ENCODE measurements around the gene SIGLEC1.

DNA sequence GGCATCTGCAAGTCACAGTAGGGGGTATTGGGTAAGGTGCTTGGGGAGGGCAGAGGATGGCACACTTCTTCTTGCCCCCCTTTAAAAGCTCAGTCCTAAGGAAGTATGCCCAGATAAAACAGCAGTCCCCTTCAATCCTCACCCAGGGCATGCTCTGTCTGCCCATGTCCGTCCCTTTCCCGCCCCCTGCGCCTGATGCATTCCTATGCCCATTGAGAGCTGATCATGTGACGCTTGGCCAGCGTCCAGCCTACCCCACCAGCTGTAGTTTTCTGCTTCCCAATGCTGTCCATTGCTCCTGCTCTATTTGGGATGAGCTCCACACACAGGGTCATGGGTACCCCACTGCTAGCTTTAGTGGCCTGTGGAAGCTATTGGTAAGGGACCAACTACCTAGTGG is 8.3 kb downstream of the SIGLEC1 start:
- TF ChIP-seq EZH2 (IDR thresholded peaks at IDR 0.05), result no peak
- TF ChIP-seq POLR2AphosphoS5 (IDR thresholded peaks at IDR 0.05; ENCODE audit: borderline replicate concordance, low read depth, low read length), result no peak
- TF ChIP-seq FOXP2 (optimal IDR thresholded peaks at IDR 0.05; ENCODE audit: control extremely low read depth, extremely low read length, insufficient read depth), result no peak

Measured in SK-N-MC (cell line).